Thoracic aorta (tissue), 2 donors: Measurements from ENCODE around the gene TRPV2. TPM values are rescaled to one million over a fixed set of nuclear protein-coding genes. Genes with fewer than 3 reads are reported as not detected.
"Not testable (repeated sequence)": the region's sequence is repeated elsewhere in the genome, so short reads cannot be mapped to it uniquely, and the experiment has no call there.

Experiments used
- ATAC-seq: fragments of 150-250 bp; one replicate; pipeline ENCODE4 v1.8.0; 2017; ENCODE audit warnings: low read depth; ENCODE audit not compliant: insufficient number of reproducible peaks, low FRiP score
- DNase-seq: peaks from one replicate; pipeline ENCODE4 v3.0.0-alpha.2; 2020; ENCODE audit warnings: low spot score
- H3K27ac ChIP-seq, 2 donors: fragments of 200-600 bp; sonication (generic); 1 replicate in 1 of 2; 2 replicates in 1 of 2; pipeline ENCODE4 v1.5.1; 2016; ENCODE audit warnings: mild to moderate bottlenecking in 2 of 2, moderate library complexity in 2 of 2
- H3K27me3 ChIP-seq: fragments of 200-600 bp; sonication (generic); replicated peaks from 2 replicates; pipeline ENCODE4 v1.6.0; 2016; ENCODE audit warnings: mild to moderate bottlenecking; ENCODE audit not compliant: insufficient read depth
- H3K36me3 ChIP-seq: fragments of 200-600 bp; sonication (generic); one replicate; pipeline ENCODE4 v1.5.1; 2016
- H3K4me1 ChIP-seq, 2 donors: fragments of 200-600 bp; sonication (generic); 1 replicate in 1 of 2; 2 replicates in 1 of 2; pipeline versions ENCODE4 v1.5.1 to v1.6.0; 2016; ENCODE audit warnings: low read depth in 2 of 2, mild to moderate bottlenecking in 1 of 2; ENCODE audit not compliant: control insufficient read depth in 1 of 2
- H3K4me3 ChIP-seq: fragments of 200-600 bp; sonication (generic); 2 replicates; pipeline ENCODE4 v1.5.1; 2016; ENCODE audit warnings: mild to moderate bottlenecking
- H3K9me3 ChIP-seq: fragments of 200-600 bp; sonication (generic); 2 replicates; pipeline ENCODE4 v1.5.1; 2016
- CTCF ChIP-seq: fragments of 200-600 bp; sonication (generic); IDR thresholded peaks from one replicate; pipeline ENCODE4 v1.5.1; 2019; ENCODE audit warnings: antibody characterized with exemption
- total RNA-seq, 2 donors: library from RNA; depleted of rRNA; stranded (reverse); fragments of >200 nt; gene quantifications; one replicate each; pipeline versions ENCODE4 v1.1.0 to v1.2.3, GENCODE V29; 2016

The TRPV2 gene
- total RNA-seq, 2 donors from 2014 or later = 18.5 to 28.6 TPM

GRCh38 chr17:16398270-16399267 lies 16.8 kb upstream of the TRPV2 start:
- Histone ChIP-seq H3K27me3 (no peaks in the 10 kb centered on the region), H3K9me3 (no peaks in the 10 kb centered on the region), H3K4me3 (no peak overlapping the region), H3K27ac (no peak overlapping the region), H3K4me1 (peaks cover 8 to 25% of the 10 kb centered on the region in 2 donors), H3K36me3 (no peaks in the 10 kb centered on the region)
- TF ChIP-seq CTCF = no peak
- no peak for ATAC-seq
- no peak for DNase-seq

- H3K4me3 ChIP-seq, H3K9me3 ChIP-seq, H3K27me3 ChIP-seq, H3K36me3 ChIP-seq, DNase-seq, ATAC-seq: not testable (repeated sequence)
- Histone ChIP-seq H3K4me1 (peaks cover 3 to 10% of the 10 kb centered on the region in 2 donors), H3K27ac (peak overlapping the region; percentile 48 to 74)
These were observed 11.5 kb upstream of the TRPV2 start for GRCh38 chr17:16403847-16404246.

GRCh38 chr17:16406742-16407674 lies 8.4 kb upstream of the TRPV2 start:
- DNase-seq (no peak), ATAC-seq (peak; percentile 31)
- no peak for TF ChIP-seq CTCF
- H3K4me3 ChIP-seq = peak overlapping the region; percentile 74
- peak overlapping the region; percentile 78 to 85 for H3K27ac ChIP-seq
- H3K36me3 ChIP-seq = no peaks in the 10 kb centered on the region
- H3K4me1 ChIP-seq = peaks cover 3 to 10% of the 10 kb centered on the region in 2 donors
- H3K9me3 ChIP-seq = no peaks in the 10 kb centered on the region
- no peaks in the 10 kb centered on the region for H3K27me3 ChIP-seq

GRCh38 chr17:16407911-16408588 lies 7.3 kb upstream of the TRPV2 start:
- no peaks in the 10 kb centered on the region for H3K36me3 ChIP-seq
- peak overlapping the region; percentile 41 for H3K4me3 ChIP-seq
- H3K27me3 ChIP-seq = no peaks in the 10 kb centered on the region
- no peaks in the 10 kb centered on the region for H3K9me3 ChIP-seq
- ATAC-seq (no peak), DNase-seq (no peak)
- TF ChIP-seq CTCF = no peak
- H3K4me1 ChIP-seq = peaks cover 3 to 10% of the 10 kb centered on the region in 2 donors
- H3K27ac ChIP-seq = peak overlapping the region; percentile 74 to 78

GRCh38 chr17:16417399-16417798 lies 2.0 kb downstream of the TRPV2 start:
- peak overlapping the region; percentile 90 to 93 for H3K27ac ChIP-seq
- no peak for TF ChIP-seq CTCF
- H3K9me3 ChIP-seq = no peaks in the 10 kb centered on the region
- H3K4me1 ChIP-seq = peaks cover 21 to 42% of the 10 kb centered on the region in 2 donors
- no peaks in the 10 kb centered on the region for H3K27me3 ChIP-seq
- no peak overlapping the region for H3K4me3 ChIP-seq
- H3K36me3 ChIP-seq = no peaks in the 10 kb centered on the region
- no peak for ATAC-seq
- DNase-seq = no peak
